OCI-LY1 (cell line): ENCODE measurements around the gene ALG1.

Experiments
- H2AFZ ChIP-seq: fragments of 200-600 bp; sonication (generic), shearing (Covaris generic); 2 replicates; pipeline ENCODE4 v1.6.0; 2014; ENCODE audit warnings: antibody characterized with exemption, mild to moderate bottlenecking, low read length
- H3F3A ChIP-seq: fragments of 200-600 bp; sonication (generic), shearing (Covaris generic); 2 replicates; pipeline ENCODE4 v1.6.0; 2014; ENCODE audit warnings: mild to moderate bottlenecking, antibody characterized with exemption, low read length, moderate library complexity; ENCODE audit not compliant: insufficient read depth
- H3K27ac ChIP-seq: fragments of 200-600 bp; sonication (generic); 2 replicates; pipeline ENCODE4 v1.5.1; 2014; ENCODE audit warnings: low read length, mixed run types, mild to moderate bottlenecking, low read depth; ENCODE audit not compliant: poor library complexity, severe bottlenecking
- H3K27me3 ChIP-seq: fragments of 200-600 bp; sonication (generic); 2 replicates; pipeline ENCODE4 v1.6.0; 2014; ENCODE audit warnings: antibody characterized with exemption, mild to moderate bottlenecking, low read length, moderate library complexity; ENCODE audit not compliant: insufficient read depth
- H3K36me3 ChIP-seq: fragments of 200-600 bp; sonication (generic); 2 replicates; pipeline ENCODE4 v1.6.1; 2014; ENCODE audit warnings: mild to moderate bottlenecking, antibody characterized with exemption, low read length, moderate library complexity, mixed read lengths; ENCODE audit not compliant: insufficient read depth
- H3K4me1 ChIP-seq: fragments of 200-600 bp; sonication (generic); 2 replicates; pipeline ENCODE4 v1.5.1; 2014; ENCODE audit warnings: mild to moderate bottlenecking, low read length, moderate library complexity; ENCODE audit not compliant: insufficient read depth, severe bottlenecking
- H3K4me2 ChIP-seq: fragments of 200-600 bp; sonication (generic), shearing (Covaris generic); 2 replicates; pipeline ENCODE4 v1.6.1; 2014; ENCODE audit warnings: low read length
- H3K4me3 ChIP-seq: fragments of 200-600 bp; sonication (generic); 2 replicates; pipeline ENCODE4 v1.5.1; 2014; ENCODE audit warnings: low read length, low read depth, mild to moderate bottlenecking, mixed read lengths; ENCODE audit not compliant: poor library complexity, severe bottlenecking
- H3K79me2 ChIP-seq: fragments of 200-600 bp; shearing (Covaris generic); 2 replicates; pipeline ENCODE4 v1.6.1; 2016; ENCODE audit warnings: mixed run types, low read length, mixed read lengths; ENCODE audit not compliant: insufficient read depth
- H3K9ac ChIP-seq: fragments of 200-600 bp; sonication (generic), shearing (Covaris generic); 2 replicates; pipeline ENCODE4 v1.6.1; 2014; ENCODE audit warnings: mild to moderate bottlenecking, low read length, mixed read lengths
- H3K9me2 ChIP-seq: fragments of 200-600 bp; sonication (generic), shearing (Covaris generic); 2 replicates; pipeline ENCODE4 v1.6.1; 2014; ENCODE audit warnings: low read depth, mild to moderate bottlenecking, low read length, mixed read lengths
- H3K9me3 ChIP-seq: fragments of 200-600 bp; shearing (Covaris generic); 2 replicates; pipeline ENCODE4 v1.6.1; 2014; ENCODE audit warnings: low read length, mixed read lengths
- H4K20me1 ChIP-seq: fragments of 200-600 bp; sonication (generic), shearing (Covaris generic); 2 replicates; pipeline ENCODE4 v1.6.0; 2016; ENCODE audit warnings: mild to moderate bottlenecking, low read length; ENCODE audit not compliant: insufficient read depth
- EZH2 ChIP-seq: fragments of 200-600 bp; sonication (generic), shearing (Covaris generic); IDR thresholded peaks from 2 replicates; pipeline ENCODE4 v1.8.0; 2017; ENCODE audit warnings: borderline replicate concordance, mixed run types, mild to moderate bottlenecking, antibody characterized with exemption, low read length, moderate library complexity, mixed read lengths
- TF ChIP-seq, protein P1 (sequence below): fragments of 200-600 bp; sonication (generic), shearing (Covaris generic); IDR thresholded peaks from 2 replicates; pipeline ENCODE4 v1.5.1; 2017; ENCODE audit warnings: mild to moderate bottlenecking, antibody characterized with exemption, low read length, moderate library complexity, mixed read lengths

Gene ALG1

DNA sequence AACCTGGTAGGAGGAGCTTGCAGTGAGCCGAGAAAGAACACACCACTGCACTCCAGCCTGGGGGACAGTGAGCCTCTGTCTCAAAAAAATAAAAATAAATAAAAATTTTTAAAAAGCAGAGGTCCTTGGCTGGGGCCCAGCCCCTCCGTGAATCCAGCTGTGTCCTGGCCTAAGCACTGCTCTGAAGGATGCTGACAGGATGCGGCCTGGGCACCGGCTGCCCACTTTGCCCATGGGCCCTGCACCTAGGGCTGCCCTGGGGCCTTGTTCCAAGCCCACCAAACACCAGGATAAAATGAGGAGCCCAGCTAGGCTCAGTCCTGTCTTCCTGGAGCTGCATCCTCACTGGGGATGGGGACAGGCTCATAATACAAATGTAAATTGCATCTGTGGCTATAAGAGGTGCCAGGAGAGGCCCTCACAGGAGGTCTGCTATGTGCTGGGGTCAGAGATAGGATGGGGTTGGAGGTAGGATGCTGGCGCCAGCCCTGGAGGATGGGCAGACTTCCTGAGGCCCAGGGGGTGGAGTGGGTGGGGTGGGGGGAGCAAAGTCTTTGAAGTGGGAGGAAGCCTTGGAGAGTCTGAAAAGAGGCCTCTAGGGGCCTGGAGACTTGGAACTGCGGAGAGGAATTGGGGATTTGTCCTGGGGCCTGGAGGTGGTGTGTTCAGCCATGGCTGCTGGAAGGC, 12.1 kb upstream of the ALG1 start:
- Histone ChIP-seq H3K9ac (no peak overlapping the region), H3K4me2 (no peak overlapping the region)

DNA sequence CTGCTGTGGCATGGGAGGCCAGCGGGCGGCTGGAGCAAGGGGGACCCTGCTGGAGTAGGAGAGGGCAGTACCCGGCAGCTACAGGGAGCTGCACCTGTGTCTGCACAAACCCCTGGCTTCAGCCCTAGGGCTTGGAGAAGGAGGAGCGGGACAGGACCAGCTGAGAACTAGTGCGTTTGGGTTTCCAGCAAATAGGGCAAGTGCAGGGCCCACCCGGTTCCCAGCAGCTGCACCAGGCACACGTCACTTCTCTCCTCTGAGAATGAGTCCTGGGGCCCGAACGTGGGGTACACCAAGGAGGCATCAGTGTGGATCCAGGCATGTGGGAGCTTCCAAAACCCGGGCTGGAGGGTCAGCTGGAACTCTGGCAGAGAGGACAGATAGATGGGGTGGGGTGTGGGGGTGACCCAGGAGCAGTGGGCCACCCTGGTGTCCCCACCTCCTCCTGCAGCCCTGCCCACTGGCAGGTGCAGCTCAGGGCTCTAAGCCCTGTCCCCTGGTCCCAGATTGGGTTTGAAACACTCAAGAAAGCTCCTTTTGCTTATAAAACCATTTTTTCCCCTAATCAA, 11.5 kb upstream of the ALG1 start:
- no peak overlapping the region for H2AFZ ChIP-seq
- H3K4me1 ChIP-seq, result no peaks in the 10 kb centered on the region
- no peaks in the 10 kb centered on the region for H3K27me3 ChIP-seq
- TF ChIP-seq, protein P1, sequence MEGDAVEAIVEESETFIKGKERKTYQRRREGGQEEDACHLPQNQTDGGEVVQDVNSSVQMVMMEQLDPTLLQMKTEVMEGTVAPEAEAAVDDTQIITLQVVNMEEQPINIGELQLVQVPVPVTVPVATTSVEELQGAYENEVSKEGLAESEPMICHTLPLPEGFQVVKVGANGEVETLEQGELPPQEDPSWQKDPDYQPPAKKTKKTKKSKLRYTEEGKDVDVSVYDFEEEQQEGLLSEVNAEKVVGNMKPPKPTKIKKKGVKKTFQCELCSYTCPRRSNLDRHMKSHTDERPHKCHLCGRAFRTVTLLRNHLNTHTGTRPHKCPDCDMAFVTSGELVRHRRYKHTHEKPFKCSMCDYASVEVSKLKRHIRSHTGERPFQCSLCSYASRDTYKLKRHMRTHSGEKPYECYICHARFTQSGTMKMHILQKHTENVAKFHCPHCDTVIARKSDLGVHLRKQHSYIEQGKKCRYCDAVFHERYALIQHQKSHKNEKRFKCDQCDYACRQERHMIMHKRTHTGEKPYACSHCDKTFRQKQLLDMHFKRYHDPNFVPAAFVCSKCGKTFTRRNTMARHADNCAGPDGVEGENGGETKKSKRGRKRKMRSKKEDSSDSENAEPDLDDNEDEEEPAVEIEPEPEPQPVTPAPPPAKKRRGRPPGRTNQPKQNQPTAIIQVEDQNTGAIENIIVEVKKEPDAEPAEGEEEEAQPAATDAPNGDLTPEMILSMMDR, result no peak
- no peak for TF ChIP-seq EZH2
- H3K36me3 ChIP-seq, result no peaks in the 10 kb centered on the region
- H3F3A ChIP-seq, result no peaks in the 10 kb centered on the region
- no peaks in the 10 kb centered on the region for H3K9me3 ChIP-seq
- no peak overlapping the region for H3K4me3 ChIP-seq
- no peak overlapping the region for H3K9ac ChIP-seq
- H3K4me2 ChIP-seq, result no peak overlapping the region
- H4K20me1 ChIP-seq, result no peaks in the 10 kb centered on the region
- no peaks in the 10 kb centered on the region for H3K79me2 ChIP-seq
- H3K9me2 ChIP-seq, result no peaks in the 10 kb centered on the region
- H3K27ac ChIP-seq, result no peak overlapping the region

More for the DNA sequence above, 12.1 kb upstream of the ALG1 start:
- H3K4me1 ChIP-seq, result no peaks in the 10 kb centered on the region
- no peak for TF ChIP-seq EZH2
- TF ChIP-seq, protein P1, result no peak
- no peaks in the 10 kb centered on the region for H3K36me3 ChIP-seq
- H3F3A ChIP-seq, result no peaks in the 10 kb centered on the region
- no peaks in the 10 kb centered on the region for H3K79me2 ChIP-seq
- H3K9me2 ChIP-seq, result no peaks in the 10 kb centered on the region
- no peaks in the 10 kb centered on the region for H3K27me3 ChIP-seq
- no peak overlapping the region for H3K4me3 ChIP-seq
- no peak overlapping the region for H2AFZ ChIP-seq
- no peaks in the 10 kb centered on the region for H3K9me3 ChIP-seq
- H4K20me1 ChIP-seq, result no peaks in the 10 kb centered on the region
- H3K27ac ChIP-seq, result no peak overlapping the region

DNA sequence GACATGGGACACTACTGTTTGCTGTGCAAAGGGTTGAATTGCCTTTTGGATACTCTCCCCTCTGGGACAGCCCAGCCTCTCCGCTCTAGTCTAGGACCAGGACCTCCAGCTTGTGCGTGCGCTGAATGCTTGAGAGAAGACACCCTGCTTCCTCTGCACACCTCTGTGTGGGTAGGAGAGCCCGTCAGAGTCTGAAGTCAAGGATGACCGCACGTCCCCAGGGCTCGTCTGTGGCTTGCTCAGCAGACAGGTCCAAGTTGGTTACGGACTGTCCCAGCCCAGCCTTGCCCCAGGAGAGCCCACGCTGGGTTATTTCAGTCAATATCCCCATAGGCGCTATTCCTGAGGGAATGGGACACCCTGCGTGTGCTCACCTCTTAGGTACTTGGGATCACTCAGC, 9.6 kb upstream of the ALG1 start:
- Histone ChIP-seq H3K9ac (no peak overlapping the region), H3K36me3 (no peaks in the 10 kb centered on the region), H3K27ac (no peak overlapping the region), H3F3A (no peaks in the 10 kb centered on the region), H4K20me1 (no peaks in the 10 kb centered on the region), H3K4me3 (no peak overlapping the region), H3K79me2 (no peaks in the 10 kb centered on the region), H3K4me1 (no peaks in the 10 kb centered on the region), H2AFZ (no peak overlapping the region), H3K9me3 (no peaks in the 10 kb centered on the region), H3K4me2 (no peak overlapping the region), H3K9me2 (no peaks in the 10 kb centered on the region), H3K27me3 (no peaks in the 10 kb centered on the region)
- TF ChIP-seq, protein P1, result no peak
- TF ChIP-seq EZH2, result no peak
